Fibroblast of skin of back (primary cell): ENCODE data around the gene DCAF12. TPM values are rescaled to one million over a fixed set of nuclear protein-coding genes. Genes with fewer than 3 reads are reported as not detected.
A peak's percentile ranks its signal among the peaks of the same experiment; 100 is the strongest.
"Not testable (repeated sequence)": the region's sequence is repeated elsewhere in the genome, so short reads cannot be mapped to it uniquely, and the experiment has no call there.

Source experiments
- DNase-seq: peaks from one replicate; pipeline ENCODE4 v3.0.0-alpha.2; 2013
- polyA plus RNA-seq, 2 experiments: library from polyadenylated mRNA; unstranded; fragments of 120-200 nt; gene quantifications; one replicate each; pipeline ENCODE4 v1.2.1, GENCODE V29; 2013; ENCODE audit not compliant: insufficient read length in 2 of 2

Gene DCAF12
- polyA plus RNA-seq (2013, experiment 1 of 2; ENCODE audit: insufficient read length): 20.9 TPM
- polyA plus RNA-seq (2013, experiment 2 of 2; ENCODE audit: insufficient read length): 18.4 TPM

DNA sequence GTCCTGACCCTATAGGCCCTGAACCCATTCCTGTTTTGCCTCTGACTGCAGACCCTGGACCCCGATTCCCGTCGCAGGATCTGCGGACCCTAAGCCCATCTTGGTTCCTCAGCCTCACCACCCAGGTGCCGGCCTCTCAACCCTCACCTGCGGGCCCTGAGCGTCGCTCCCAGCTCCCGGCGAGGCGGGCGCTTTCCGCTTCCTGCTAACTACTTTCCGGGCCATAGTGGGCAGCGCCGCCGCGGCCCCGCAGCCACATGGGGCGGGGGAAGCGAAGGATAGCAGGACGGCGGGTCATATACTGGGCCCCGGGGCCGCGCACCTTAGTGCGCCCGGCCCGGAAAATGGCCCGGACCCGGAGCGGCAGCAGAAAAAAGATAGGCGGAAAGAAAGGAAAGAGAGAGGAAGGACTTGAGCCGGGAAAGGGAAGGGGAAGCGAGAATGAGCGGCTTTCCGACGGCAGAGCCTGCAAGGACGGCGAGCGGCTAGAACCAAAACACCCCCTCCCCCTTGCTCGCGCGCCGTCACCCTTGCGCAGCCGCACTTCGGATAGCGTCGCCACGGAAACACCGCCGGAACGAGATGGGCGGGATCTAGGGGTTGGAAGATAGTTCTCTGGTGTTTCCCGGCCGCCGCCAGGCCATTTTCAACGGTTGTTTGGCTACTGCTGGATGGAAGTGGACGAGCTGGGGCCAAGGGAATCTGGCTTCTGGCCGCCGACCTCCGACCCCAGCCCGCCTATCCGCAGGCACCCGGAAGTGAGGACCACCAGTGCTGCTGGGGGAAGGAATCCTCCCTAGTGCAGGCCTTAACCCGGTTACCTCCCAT, at the start of gene DCAF12:
TSS of gene DCAF12 (minus strand) at position 492 of the 828 bp plus-strand sequence. CDS start at position 225, 267 bp downstream.
- peak; percentile 92 for DNase-seq

DNA sequence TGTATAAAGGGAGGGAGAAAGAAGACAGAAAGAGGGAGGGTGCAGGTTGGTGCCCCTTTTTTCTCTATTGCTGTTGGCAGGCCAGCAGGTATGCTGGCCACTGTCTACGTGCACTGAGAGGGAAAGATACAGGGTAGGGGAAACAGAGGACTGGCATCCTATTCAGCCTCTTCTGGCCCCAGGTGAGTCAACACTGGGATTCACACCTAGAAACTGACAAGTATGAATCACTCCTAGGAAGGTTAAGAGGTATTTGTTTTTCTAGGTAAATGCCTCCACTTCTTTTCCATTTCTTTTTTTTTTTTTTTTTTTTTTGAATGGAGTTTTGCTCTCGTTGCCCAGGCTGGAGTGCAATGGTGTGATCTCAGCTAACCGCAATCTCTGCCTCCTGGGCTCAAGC, 49.6 kb upstream of the DCAF12 start:
- no peak for DNase-seq

DNA sequence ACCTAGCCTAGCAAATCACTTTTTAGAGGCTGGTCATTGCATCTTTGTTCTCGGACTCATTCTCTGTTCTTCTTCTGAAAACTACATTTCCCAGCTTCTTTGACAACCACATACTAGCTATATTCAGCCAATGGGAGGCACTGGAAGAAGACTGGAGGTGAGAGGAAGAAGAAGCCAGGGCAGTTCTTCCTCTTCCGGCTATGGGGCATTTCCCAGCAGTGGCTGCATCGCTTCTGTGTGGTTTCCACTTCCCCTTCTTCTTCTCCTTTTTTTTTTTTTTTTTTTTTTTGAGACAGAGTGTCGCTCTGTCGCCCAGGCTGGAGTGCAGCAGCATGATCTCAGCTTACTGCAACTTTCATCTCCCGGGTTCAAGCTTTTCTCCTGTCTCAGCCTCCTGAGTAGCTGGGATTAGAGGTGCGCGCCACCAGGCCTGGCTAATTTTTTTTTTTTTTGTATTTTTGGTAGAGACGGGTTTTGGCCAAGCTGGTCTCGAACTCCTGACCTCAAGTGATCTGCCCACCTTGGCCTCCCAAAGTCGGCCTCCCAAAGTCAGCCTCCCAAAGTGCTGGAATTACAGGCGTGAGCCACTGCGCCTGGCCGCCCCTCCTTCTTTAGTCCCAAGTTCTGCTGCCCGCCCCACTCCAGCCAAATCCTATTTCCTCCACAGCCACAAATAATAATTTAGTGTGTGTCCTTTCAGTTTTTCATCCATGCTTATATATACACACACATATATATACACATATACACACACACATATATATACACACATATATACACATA, 45.4 kb upstream of the DCAF12 start:
- DNase-seq: no peak

DNA sequence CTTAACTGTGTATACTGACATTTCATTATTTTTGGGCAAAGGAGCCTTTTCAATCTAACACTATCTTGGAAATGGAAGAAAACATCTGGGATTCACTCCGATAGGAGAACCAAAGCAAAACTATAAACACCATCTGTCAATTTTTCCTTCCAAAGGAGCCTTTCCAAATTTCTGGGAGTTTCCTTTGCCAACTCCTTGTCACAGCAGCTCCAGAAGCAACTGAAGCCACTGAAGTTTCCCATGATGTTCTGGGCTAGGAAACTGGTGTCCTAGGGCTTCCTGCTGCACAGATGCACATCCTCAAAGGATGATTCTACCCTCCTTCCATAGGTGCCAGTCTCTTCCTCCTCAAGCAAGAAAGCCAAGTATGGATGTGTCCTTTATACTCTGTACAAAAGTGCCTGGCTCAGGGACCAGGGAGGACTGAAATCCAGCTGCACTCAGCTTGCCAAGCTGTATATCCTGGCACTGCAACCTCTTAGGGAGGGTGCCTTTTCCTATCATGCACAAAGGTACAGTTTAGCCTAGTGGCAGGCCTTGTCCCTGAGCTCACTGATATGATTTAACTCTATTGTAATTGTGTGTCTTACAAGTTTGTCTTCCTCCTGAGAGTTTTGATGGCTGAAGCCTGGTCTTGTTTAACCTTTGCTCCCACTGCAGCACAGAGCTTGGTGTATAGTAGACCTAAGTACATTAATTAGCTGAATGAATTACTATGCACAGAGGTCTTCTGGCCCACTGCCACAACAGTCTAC, 43.9 kb upstream of the DCAF12 start:
- no peak for DNase-seq

DNA sequence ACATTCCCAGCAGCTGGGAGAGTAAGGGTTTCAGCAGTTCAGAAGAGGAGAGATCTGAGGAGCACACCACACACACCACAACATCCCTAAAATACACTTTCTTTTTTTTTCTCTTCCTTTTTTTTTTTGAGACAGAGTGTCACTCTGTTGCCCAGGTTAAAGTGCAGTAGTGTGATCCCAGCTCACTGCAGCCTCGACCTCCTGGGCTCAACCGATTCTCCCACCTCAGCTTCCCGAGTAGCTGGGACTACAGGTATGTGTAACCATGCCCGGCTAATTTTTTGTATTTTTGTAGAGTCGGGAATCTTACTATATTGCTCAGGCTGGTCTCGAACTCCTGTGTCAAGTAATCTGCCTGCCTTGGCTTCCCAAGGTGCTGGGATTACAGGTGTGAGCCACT, 42.6 kb upstream of the DCAF12 start:
- no peak for DNase-seq

DNA sequence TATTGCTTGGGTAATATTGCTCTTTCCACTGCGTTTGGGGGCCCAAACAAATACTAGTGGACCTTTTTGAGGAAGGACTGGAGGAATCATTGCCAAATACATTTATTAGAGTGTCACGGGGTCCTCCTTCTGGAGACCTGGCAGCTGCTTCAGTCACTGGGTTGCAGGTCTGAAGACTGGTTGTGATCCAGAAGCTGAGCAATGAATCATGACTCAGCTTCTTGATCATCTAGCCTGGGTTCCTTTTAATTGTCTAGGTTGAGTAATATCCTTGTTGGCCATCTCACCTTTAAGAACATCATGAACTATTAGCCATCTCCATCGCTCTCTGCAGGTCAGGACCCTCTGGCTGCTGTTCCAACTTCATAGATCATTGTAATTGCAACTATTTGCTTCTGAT, 36.9 kb upstream of the DCAF12 start:
- no peak for DNase-seq

DNA sequence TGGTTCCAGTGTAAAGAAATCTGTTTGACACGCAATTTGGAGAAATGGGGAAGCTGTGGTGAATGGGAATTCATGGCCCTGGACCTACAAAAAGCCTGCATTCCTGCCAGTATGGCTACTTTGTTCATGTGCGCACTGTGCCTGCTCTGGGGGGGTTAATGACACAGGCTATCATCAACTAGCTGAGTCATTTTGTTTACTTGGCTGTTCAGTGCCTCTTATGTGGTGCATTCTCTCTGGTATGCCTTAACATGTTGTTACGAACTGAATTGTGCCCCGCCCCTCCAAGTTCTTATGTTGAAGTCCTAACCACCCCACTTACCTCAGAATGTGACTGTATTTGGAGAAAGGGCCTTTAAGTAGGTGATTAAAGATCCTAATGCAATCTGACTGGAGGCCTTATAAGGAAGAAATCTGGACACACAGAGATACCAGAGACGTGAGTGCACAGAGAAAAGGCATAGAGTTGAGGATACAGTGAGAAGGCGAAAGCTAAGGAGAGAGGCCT, 31.9 kb upstream of the DCAF12 start:
- peak; percentile 82 for DNase-seq

DNA sequence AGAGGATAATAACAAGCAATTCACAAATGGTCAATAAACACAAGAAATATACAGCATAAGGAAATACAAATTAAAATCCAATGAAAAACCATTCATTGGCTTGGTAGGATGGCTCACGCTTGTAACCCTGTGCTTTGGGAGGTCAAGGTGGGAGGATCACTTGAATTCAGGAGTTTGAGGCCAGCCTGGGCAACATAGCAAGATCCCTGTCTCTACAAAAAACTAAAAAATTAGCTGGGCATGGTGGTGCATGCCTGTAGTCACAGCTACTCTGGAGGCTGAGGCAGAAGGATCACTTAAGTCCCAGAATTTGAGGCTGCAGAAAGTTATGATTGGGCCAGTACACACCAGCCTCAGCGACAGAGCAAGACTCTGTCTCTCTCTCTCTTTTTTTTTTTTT, 31.4 kb upstream of the DCAF12 start:
- DNase-seq: no peak

DNA sequence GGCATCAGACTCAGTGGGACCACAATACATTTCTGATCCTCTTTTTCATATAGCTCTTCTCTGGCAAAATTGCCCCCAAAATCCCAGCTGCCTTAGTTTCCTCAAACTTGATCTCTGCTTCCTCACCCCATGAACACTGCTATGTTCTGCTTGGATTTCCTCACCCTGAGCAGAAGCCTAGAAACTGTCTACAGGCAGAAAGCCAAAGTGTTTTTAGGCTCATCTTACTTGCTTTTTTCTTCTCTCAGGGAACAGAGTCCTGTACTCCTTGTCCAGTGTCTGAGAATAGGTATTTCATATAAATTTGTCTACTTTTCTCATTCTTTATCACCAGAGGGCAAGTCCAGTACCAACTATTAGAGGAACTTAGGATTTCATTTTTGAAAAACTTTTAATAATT, 30.8 kb upstream of the DCAF12 start:
- DNase-seq: no peak

DNA sequence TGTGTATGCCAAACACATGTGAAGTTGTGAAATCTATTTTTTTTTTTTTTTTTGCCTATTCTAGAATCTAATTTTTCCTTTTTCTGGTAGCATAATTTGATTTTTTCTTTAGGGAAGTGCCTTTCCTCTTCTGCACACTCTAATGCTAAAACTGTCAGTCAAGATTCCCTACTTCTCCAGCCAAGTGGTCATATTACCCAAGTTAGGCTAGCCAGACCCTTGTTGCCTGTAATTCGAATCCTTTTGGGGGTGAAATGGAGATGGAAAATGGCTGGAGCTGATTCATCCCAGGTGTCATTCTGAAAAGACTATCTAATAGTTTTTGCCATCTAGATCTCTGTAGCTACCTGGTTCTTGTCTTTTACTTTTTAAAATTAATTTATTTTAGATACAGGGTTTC, 27.6 kb upstream of the DCAF12 start:
- no peak for DNase-seq

DNA sequence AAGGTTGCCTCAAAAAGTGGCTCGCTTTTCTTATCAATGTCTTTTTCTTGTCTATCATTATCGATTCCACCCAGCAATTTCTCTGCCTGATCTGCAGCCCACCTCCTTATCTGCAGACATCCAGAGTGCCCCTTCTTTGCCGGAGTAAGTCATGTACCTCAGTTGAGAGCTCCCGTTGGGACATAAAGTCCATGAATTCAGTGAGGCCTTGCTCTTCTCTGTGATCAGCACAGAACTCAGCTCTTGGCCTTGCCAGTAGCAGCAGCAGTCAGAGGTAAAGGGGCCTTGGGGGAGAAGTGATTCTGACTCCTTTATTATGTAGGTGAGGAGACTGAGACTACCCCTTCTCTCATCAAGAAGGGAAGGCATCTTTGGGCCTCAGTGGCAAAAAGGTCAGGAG, 24.9 kb upstream of the DCAF12 start:
- DNase-seq: no peak

DNA sequence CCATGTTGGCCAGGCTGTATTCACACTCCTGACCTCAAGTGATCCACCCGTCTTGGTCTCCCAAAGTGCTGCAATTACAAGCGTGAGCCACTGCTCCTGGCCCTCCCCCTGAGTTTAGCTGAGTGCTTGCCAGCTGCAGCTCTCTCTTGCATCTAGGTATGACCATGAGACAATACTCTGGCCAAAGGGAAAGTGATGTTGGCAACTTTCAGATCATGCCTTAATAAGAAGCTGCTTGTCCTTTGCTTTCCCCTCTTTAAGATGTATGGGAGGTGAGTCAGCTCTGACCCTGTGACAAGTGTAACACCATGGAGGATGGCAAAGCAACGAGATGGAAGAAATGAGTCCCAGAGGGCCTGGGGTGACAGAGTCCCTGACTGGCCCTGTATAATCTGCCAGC, 18.7 kb upstream of the DCAF12 start:
- DNase-seq: peak; percentile 21

DNA sequence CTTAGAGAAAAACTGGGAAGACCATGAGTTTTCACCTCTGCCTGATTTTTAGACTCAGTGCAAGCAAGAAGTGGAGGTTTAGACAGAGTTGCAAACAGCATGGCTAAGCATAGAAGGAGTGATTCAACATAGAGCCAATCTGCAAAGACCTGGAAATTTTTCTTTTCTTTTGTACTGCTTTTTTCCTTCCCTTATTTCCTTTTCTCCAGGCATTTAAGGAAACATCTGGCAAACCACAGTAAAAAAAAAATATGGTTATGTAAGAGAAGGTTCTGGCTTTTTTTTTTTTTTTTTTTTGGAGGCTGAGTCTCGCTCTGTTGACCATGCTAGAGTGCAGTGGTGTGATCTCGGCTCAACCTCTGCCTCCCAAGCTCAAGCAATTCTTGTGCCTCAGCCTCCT, 16.6 kb upstream of the DCAF12 start:
- no peak for DNase-seq

DNA sequence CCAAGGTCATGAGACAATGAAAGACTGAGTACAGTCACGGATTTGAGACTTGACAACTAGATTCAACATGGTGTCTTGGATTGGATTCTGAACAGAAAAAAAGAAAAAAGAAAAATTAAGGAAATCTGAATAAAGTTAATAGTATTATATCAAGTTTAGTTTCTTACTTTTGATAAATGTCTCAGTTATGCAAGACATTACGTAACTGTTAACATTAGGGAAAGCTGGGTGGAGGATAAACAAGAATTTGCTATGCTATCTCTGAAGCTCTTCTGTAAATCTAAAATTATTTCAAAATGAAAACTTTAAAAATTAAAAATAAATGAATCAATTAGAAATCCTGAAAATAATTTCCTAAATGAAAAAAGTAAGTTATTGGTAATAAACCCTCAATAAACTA, 14.4 kb upstream of the DCAF12 start:
- no peak for DNase-seq

DNA sequence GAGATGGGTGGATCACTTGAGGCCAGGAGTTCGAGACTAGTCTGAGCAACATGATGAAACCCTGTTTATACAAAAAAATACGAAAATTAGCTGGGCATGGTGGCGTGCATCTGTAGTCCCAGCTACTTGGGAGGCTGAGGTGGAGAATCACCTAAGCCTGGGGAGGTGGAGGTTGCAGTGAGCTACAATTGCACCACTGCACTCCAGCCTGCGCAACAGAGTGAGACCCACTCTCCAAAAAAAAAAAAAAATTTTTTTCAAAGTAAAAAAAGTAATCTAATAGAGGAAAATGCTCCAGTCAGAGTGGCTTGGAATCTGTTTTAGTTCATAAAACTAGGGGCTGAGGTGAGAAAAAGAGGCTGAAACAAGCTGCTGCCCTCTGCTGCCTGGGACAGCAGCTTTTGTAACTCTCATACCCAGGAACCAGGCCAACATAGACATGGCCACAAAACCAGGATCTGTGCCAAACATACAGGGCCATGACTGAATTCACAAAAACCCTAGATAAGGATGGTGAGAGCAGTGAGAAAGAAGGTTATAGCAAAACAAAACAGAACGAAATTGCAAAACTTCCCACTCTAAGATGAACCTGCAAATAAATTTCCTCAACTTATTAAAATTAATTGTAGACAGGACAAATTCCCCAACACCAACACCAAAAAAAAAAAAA, 13.1 kb upstream of the DCAF12 start:
- DNase-seq: peak; percentile 87

DNA sequence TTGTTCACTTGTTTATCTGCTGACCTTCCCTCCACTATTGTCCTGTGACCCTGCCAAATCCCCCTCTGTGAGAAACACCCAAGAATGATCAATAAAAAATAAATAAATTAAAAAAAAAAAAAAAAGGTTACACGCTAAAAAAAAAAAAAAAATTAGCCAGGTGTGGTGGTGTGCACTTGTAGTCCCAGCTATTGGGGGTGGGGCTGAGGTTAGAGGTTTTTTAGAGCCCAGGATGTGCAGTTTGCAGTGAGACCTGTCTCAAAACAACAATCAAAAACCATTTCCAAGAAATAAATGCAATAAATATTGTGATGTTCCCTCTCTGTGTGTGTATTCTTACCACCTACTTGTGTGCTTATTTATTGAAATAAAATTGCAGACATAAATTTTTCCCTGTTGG, 12.1 kb upstream of the DCAF12 start:
- DNase-seq: not testable (repeated sequence)

DNA sequence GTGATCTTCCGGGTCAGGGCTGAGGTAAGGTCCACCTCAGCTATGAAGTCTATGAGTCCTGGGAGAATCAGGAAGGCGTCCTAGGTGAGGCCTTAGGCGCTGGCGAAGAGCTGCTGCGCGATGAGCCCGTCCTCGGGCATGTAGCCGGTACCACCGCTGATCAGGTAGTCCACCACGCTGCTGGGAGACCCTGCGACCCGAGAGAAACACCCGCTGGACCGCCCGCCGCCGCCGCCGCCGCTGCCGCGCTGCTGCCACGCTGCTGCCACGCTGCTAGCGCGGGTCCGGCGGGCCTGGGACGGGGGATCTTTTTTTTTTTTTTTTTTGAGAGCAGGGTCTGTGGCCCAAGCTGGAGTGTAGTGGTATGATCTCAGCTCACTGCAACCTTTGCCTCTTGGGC, 8.0 kb upstream of the DCAF12 start:
- DNase-seq: no peak

DNA sequence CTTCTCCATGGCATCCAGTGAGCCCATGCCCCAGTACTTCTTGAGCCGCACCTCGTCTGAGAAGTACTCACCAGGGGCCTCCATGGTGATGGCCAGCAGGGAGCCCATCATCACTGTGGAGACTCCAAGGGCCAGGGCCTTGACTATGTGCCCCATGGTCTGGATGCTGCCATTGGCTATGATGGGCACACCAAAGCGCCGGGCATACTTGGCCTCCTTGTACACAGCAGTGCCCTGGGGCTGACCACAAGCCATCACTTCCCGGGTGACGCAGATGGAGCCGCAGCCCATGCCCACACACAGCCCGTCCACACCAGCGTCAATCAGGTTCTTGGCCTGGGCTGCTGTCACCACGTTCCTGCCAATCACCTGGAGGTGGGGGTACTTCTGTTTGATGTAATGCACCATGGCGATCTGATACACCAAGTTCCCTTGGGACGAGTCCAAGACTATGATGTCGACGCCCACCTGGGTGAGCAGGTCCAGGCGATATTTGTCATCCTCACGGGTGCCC, 7.0 kb upstream of the DCAF12 start:
- DNase-seq: no peak

DNA sequence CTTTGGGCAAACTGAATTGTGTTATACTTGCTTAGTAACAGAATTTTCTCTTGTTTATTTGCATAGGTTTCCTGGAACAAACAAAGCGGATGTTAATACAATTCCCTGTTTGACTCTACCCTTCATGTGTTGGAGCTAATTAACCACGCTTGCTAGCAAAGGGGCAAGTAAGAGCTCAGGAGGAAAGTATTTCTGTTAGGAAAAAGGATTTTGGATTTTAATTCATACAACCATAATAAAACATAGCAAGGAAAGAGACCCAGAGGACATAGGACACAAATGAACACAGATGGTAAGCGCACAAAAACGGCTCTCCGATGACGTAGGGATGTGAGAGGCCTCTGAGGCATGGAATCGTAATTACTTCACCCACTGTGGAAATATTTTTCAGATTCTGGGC, 5.1 kb upstream of the DCAF12 start:
- DNase-seq: no peak

DNA sequence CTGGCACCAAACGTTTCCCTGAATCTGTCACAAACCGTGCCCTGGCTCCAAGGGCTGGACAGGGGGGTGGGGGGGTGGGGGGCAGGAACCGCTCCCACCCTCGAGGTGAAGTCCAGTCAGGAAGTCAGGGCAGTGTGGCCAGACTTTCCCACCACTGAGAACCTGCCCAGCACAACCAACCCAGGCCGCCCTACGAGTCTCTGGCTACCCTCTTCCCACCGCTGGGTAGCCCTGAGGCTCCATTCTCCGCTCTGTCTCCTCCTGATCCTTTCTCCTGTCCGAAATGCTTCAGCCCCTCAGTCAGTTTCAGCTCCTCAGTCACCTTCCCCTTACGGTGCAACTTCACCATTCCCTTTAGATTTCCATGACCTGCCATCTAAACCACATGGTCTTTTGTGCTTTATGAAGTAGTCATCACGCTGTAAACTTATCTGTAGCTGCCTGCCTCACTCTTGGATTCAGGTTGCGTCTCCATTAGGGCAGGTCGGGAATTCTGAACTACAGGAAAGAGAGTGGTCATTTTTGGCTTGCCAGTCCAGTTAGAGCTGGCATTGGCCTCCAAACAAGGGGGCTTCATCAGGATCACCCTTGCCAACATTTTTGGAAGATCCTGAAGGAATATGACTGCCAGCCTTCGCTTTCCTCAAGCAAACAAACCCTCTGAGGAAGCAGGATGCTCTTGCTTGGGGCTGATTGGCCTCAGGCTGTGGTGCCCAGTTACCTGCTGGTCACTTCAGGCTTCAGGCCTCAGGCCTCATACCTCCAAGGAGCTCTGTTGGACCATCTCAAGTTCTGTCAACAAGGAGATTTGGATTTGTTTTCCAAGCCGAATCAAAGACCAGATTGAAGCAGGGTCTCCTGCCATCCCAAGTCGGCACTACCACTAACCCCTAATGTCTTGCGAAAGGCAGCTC, 794 bp upstream of the DCAF12 start:
- no peak for DNase-seq

DNA sequence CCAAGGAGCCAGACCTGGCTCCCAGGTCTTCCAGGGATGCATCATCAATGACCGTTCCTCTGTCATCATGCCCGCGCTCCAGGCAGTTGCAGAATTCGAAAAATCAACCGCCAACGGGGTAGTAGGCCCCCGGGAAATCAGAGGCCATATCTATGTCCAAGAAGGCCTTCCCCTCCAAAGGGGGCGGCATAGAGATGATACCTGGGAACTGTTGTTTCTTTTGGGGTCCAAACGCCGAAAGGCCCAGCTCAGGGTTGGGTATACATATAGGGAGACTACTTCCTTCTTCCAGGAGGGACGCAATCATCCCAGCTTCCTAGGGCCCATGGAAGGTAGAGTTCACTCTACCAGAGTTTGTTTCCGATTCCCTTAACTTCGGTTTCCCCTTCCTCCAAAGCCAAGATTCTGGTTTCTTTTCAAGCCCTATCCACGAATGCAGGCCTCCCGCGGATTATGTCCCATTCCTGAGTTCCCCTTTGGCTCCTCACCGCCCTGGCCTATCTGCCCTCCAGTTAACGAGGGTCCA, 754 bp downstream of the DCAF12 start:
- peak; percentile 31 for DNase-seq
